Esophagus muscularis mucosa (tissue), 4 donors: Measurements from ENCODE around the gene S100Z. TPM values are rescaled to one million over a fixed set of nuclear protein-coding genes. Genes with fewer than 3 reads are reported as not detected.

Source experiments
- DNase-seq: peaks from one replicate; pipeline ENCODE4 v3.0.0-alpha.2; 2017; ENCODE audit errors: extremely low spot score
- H3K27ac ChIP-seq, 4 donors: fragments of 200-600 bp; sonication (generic); replicated peaks in 1 of 4; 1 replicate in 3 of 4; 2 replicates in 1 of 4; pipeline ENCODE4 v1.5.1; 2016 to 2019; ENCODE audit warnings: mild to moderate bottlenecking in 1 of 4
- H3K27me3 ChIP-seq, 4 donors: fragments of 200-600 bp; sonication (generic); one replicate each; pipeline versions ENCODE4 v1.5.1 to v1.6.0; 2016 to 2019
- H3K36me3 ChIP-seq, 4 donors: fragments of 200-600 bp; sonication (generic); one replicate each; pipeline ENCODE4 v1.5.1; 2016 to 2019
- H3K4me1 ChIP-seq, 4 donors: fragments of 200-600 bp; sonication (generic); one replicate each; pipeline ENCODE4 v1.5.1; 2016 to 2019
- H3K4me3 ChIP-seq, 4 donors: fragments of 200-600 bp; sonication (generic); 1 replicate in 2 of 4; 2 replicates in 2 of 4; pipeline ENCODE4 v1.5.1; 2016 to 2019; ENCODE audit warnings: mild to moderate bottlenecking in 4 of 4, moderate library complexity in 1 of 4
- H3K9me3 ChIP-seq, 4 donors: fragments of 200-600 bp; sonication (generic); 1 replicate in 3 of 4; 2 replicates in 1 of 4; pipeline ENCODE4 v1.5.1; 2016 to 2019
- CTCF ChIP-seq, 3 experiments: fragments of 200-600 bp in 2 of 3; fragments of 450-650 bp in 1 of 3; sonication (generic) in 2 of 3; IDR thresholded peaks; one replicate each; pipeline ENCODE4 v1.5.1; 2017 to 2019; ENCODE audit warnings: antibody characterized with exemption in 3 of 3, mild to moderate bottlenecking in 2 of 3, moderate library complexity in 1 of 3
- EP300 ChIP-seq: sonication (generic); formaldehyde crosslinking; IDR thresholded peaks from one replicate; pipeline ENCODE4 v1.6.1; 2017; ENCODE audit warnings: antibody characterized with exemption
- POLR2A ChIP-seq: fragments of 450-650 bp; IDR thresholded peaks from one replicate; pipeline ENCODE4 v1.6.1; 2017; ENCODE audit warnings: antibody characterized with exemption, moderate library complexity, mild to moderate bottlenecking, low read depth
- POLR2AphosphoS5 ChIP-seq, 2 donors: sonication (generic); formaldehyde crosslinking; IDR thresholded peaks; one replicate each; pipeline ENCODE4 v1.6.1; 2017; ENCODE audit warnings: antibody characterized with exemption in 2 of 2
- WGBS: methylation state at CpG from one replicate; pipeline ENCODE4 v1.1.5; 2018; 5-methylcytosine and 5-hydroxymethylcytosine counted together
- intact Hi-C: fragments of 100-400 bp; cut with DNase I; formaldehyde crosslinking; loops from one replicate; pipeline ENCODE4 v1.15.1; 2023
- total RNA-seq, 4 donors: library from RNA; depleted of rRNA; stranded (reverse); fragments of >200 nt; gene quantifications; one replicate each; pipeline versions ENCODE4 v1.1.0 to v1.2.1, GENCODE V29; 2016

S100Z gene
- total RNA-seq, 4 donors from 2014 or later = not detected

- WGBS = 71% methylated on average over 7 of the region's 7 CpGs
- H3K4me1 ChIP-seq = no peaks in the 10 kb centered on the region
- no peaks in the 10 kb centered on the region for H3K9me3 ChIP-seq
- intact Hi-C loops = no loop called here
- DNase-seq = no peak
- H3K27me3 ChIP-seq = peaks cover 0 to 3% (median 0%) of the 10 kb centered on the region in 4 donors
- no peak overlapping the region for H3K4me3 ChIP-seq
- TF ChIP-seq EP300 (no peak), POLR2AphosphoS5 (IDR thresholded peaks at IDR 0.05) (no peak), POLR2A (no peak), CTCF (IDR thresholded peaks at IDR 0.05) (no peak)
- no peak overlapping the region for H3K27ac ChIP-seq
- H3K36me3 ChIP-seq = no peaks in the 10 kb centered on the region
These were observed 11.1 kb upstream of the S100Z start for GRCh38 chr5:76838481-76839261.

GRCh38 chr5:76841361-76841760 lies 8.5 kb upstream of the S100Z start:
- intact Hi-C loops = no loop called here
- Histone ChIP-seq H3K27me3 (peaks cover 0 to 3% (median 0%) of the 10 kb centered on the region in 4 donors), H3K27ac (no peak overlapping the region), H3K36me3 (no peaks in the 10 kb centered on the region), H3K4me1 (no peaks in the 10 kb centered on the region), H3K4me3 (no peak overlapping the region), H3K9me3 (no peaks in the 10 kb centered on the region)
- DNase-seq = no peak
- 66% methylated on average over 3 of the region's 3 CpGs for WGBS
- no peak for TF ChIP-seq EP300
- TF ChIP-seq POLR2A = no peak
- TF ChIP-seq POLR2AphosphoS5 (IDR thresholded peaks at IDR 0.05) = no peak
- TF ChIP-seq CTCF (IDR thresholded peaks at IDR 0.05) = no peak

GRCh38 chr5:76845890-76846289 lies 3.9 kb upstream of the S100Z start:
- Histone ChIP-seq H3K27ac (no peak overlapping the region), H3K4me3 (no peak overlapping the region), H3K4me1 (no peaks in the 10 kb centered on the region), H3K27me3 (no peaks in the 10 kb centered on the region), H3K36me3 (no peaks in the 10 kb centered on the region), H3K9me3 (no peaks in the 10 kb centered on the region)
- no peak for DNase-seq
- TF ChIP-seq EP300 = no peak
- TF ChIP-seq POLR2A = no peak
- TF ChIP-seq CTCF (IDR thresholded peaks at IDR 0.05) = no peak
- TF ChIP-seq POLR2AphosphoS5 (IDR thresholded peaks at IDR 0.05) = no peak
- 98% methylated on average over 3 of the region's 3 CpGs for WGBS
- intact Hi-C loops = no loop called here

- no peak for DNase-seq
- no peak overlapping the region for H3K4me3 ChIP-seq
- intact Hi-C loops = no loop called here
- H3K36me3 ChIP-seq = no peaks in the 10 kb centered on the region
- H3K9me3 ChIP-seq = no peaks in the 10 kb centered on the region
- TF ChIP-seq POLR2AphosphoS5 (IDR thresholded peaks at IDR 0.05) (no peak), CTCF (IDR thresholded peaks at IDR 0.05) (no peak), EP300 (no peak), POLR2A (no peak)
- no peaks in the 10 kb centered on the region for H3K4me1 ChIP-seq
- H3K27ac ChIP-seq = no peak overlapping the region
- no peaks in the 10 kb centered on the region for H3K27me3 ChIP-seq
- WGBS = 85% methylated on average over 8 of the region's 8 CpGs
These were observed 830 bp downstream of the S100Z start for GRCh38 chr5:76850543-76851145.
